ENCODE data around the gene SRP68.

Gene SRP68

GRCh38 chr17:76017481-76018339 is 54.6 kb downstream of the SRP68 start:
- no peak for DNase-seq (ENCODE audit: low spot score)

- no peak for DNase-seq (ENCODE audit: low spot score)
These were observed 57.4 kb downstream of the SRP68 start for GRCh38 chr17:76014925-76015261.

GRCh38 chr17:76014100-76014924 is 58.0 kb downstream of the SRP68 start:
- DNase-seq (ENCODE audit: low spot score), result peak; percentile 68

- no peak for DNase-seq (ENCODE audit: low spot score)
These were observed 58.9 kb downstream of the SRP68 start for GRCh38 chr17:76013377-76013932.

GRCh38 chr17:76011951-76012350 is 60.4 kb downstream of the SRP68 start:
- no peak for DNase-seq (ENCODE audit: low spot score)

- DNase-seq (ENCODE audit: low spot score), result no peak
These were observed 62.2 kb downstream of the SRP68 start for GRCh38 chr17:76009969-76010661.

- DNase-seq (ENCODE audit: low spot score), result no peak
These were observed 62.9 kb downstream of the SRP68 start for GRCh38 chr17:76009447-76009846.

- no peak for DNase-seq (ENCODE audit: low spot score)
These were observed 63.5 kb downstream of the SRP68 start for GRCh38 chr17:76008630-76009425.

DNA sequence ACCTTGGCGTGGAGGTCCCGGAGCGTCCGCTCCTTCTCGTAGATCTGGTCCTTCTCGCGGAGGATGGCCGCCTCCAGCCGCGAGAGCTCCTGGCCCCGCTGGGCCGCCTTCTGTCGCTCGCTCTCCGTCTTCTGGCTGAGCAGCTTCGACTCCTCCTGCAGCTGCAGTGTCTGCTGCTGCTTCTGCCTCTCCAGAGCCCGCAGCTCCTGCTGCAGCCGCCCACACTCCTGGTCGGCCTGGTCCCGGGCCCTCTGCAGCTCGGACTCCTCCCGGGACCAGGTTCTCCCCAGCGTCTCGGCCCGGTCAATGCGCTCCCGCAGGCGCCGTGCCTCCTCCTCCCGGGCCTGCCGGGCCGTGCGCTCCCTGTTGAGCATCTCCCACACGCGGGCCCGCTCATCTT is 64.1 kb downstream of the SRP68 start:
- no peak for DNase-seq (ENCODE audit: low spot score)

DNA sequence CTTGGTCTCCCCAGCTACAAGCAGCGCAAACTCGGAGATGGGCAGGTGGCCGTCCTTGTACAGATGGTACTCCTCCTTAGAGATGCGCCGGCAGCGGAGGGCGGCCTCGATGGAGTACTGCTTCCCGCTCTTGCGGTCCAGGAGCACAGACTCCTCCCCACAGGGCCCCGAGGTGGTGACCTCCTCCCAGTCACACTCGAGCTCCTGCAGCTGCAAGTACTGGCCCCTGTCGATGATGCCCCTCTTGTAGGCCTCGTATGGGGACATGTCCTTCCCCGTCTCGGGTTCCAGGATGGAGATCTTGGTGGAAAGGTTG is 64.5 kb downstream of the SRP68 start:
- DNase-seq (ENCODE audit: low spot score), result no peak

DNA sequence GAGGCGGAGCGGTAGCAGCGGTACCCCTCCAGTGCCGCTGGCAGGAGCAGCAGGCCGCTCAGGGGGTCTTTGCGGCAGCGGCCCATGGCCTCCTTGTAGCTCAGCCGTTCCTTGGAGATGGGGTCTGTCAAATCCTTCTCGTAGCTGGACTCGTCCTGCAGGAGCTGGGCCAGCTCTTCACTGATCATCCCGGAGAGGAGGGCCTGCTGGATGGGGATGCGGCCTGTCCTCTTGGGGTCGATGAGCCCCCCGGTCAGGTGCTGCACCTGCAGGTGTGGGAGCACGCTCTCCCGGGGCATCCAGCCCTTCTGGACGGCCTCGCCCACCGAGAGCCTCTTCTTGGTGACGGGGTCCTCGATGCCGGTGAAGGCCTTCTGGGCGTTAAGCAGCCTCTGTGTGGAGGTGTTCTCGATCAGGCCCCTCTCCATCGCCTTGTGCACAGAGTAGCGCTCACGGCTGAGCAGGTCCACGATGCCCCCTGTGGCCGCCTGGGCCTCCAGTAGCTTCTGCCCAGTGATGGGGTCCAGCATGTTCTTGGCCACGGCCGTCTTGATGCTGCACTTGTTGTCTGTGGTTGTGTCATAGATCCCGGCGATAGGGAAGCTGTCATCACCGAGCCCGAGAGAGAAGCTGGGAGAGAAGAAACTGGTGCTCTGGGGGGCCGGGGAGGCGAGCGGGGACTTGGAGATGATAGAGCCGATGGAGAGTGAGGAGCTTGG is 65.0 kb downstream of the SRP68 start:
- DNase-seq (ENCODE audit: low spot score), result no peak

DNA sequence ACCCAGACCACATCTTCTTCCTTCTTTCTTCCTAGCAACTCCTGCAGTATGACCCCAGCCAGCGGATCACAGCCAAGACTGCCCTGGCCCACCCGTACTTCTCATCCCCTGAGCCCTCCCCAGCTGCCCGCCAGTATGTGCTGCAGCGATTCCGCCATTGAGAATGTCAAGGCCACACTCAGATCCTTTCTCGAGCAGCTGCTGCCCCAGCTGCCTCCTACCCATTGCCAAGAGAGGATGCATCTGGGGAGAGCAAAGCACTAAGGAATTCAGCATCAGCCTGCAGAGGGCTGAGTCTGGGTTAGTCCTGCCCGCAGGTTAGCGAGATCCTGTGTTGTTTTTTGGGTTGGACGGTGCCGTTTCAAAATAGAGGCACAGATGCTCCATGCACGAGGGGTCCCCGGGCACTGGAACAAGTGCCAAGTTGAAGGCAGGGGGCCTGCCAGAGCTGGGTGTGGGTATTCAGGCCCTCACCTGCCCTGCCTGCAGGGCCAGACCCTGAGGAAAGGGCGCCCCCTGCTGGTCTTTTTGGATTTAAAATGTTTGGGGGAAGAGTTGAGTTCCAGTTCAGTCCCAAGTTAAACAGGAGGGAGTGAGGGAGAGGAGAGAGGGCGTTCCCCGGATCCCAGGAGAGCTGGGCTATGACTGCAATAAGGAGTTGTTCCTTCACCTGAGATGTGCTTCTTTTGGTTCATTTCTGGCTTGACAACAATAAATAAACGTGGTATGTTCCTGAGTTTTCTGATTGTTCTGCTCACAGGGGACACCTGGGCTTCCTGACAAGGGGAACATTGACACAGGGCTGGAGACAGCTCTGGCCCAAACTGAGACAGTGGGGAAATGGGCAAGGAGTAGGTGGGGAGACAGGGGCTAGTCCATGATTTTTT is 66.8 kb downstream of the SRP68 start:
- DNase-seq (ENCODE audit: low spot score), result peak; percentile 59

- DNase-seq (ENCODE audit: low spot score), result no peak
These were observed 67.5 kb downstream of the SRP68 start for GRCh38 chr17:76004750-76005262.

- no peak for DNase-seq (ENCODE audit: low spot score)
These were observed 68.4 kb downstream of the SRP68 start for GRCh38 chr17:76003915-76004314.

- DNase-seq (ENCODE audit: low spot score), result no peak
These were observed 70.2 kb downstream of the SRP68 start for GRCh38 chr17:76002100-76002499.

DNA sequence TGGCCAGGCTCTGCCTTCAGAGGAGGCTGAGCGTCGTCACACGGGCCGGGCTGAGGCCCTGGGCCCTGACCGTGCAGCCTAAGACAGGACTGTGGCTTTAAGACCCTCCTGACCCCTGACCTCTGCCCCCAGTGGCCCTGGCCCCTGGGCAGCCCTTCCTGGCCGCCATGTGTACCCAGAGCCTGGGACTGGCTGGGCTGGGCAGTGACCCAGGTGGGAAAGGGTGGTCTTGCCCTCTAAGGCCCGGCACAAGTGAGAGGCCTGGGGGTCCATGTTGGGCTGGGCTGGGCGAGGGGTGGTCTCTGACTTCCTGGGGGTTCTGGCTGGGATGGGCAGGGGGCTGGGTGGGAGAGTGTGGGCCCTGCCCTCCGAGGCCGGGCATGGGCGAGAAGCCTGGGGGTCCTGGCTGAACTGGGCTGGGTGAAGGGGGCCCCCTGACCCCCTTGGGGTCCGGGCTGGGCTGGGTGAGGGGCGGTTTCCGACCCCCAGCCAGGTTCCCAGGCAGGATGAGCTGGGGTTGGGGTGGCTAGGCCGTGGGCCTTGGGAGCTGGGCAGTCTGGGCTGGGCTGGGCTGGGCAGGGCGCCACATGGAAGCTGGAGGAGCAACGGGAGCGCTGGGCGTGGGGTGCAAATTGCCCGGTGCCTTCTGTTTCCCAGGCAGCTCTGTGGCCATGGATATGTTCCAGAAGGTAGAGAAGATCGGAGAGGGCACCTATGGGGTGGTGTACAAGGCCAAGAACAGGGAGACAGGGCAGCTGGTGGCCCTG is 71.4 kb downstream of the SRP68 start, which contains the start of gene CDK3:
Gene CDK3 (plus strand): TSS at position 101 of the 767 bp plus-strand sequence. CDS start 571 bp downstream, at position 672.
- DNase-seq (ENCODE audit: low spot score), result no peak

GRCh38 chr17:76000016-76000754 is 72.1 kb downstream of the SRP68 start:
- DNase-seq (ENCODE audit: low spot score), result peak; percentile 38

GRCh38 chr17:75998327-75998795 is 74.0 kb downstream of the SRP68 start:
- no peak for DNase-seq (ENCODE audit: low spot score)
